Stimulated activated naive CD8-positive, alpha-beta T cell treated with anti-CD3 and anti-CD28 coated beads, Interleukin-15, Interleukin-2, amounts not matched to agents 100 ng/mL and 50 ng/mL, for 24 hours (primary cell): ENCODE results near the gene SMIM5.

Experiments used
- H3K27ac Mint-ChIP-seq: one replicate; pipeline ENCODE4 v1.8.0; 2021; ENCODE audit warnings: mild to moderate bottlenecking, mixed read lengths
- H3K27me3 Mint-ChIP-seq: one replicate; pipeline ENCODE4 v1.8.0; 2021; ENCODE audit warnings: mixed read lengths
- H3K36me3 Mint-ChIP-seq: one replicate; pipeline ENCODE4 v1.8.0; 2021; ENCODE audit warnings: low read depth, mixed read lengths
- H3K4me1 Mint-ChIP-seq: one replicate; pipeline ENCODE4 v1.8.0; 2021; ENCODE audit warnings: low read depth, mixed read lengths
- H3K4me3 Mint-ChIP-seq: one replicate; pipeline ENCODE4 v1.8.0; 2021; ENCODE audit warnings: mild to moderate bottlenecking, mixed read lengths
- H3K9me3 Mint-ChIP-seq: one replicate; pipeline ENCODE4 v1.8.0; 2021; ENCODE audit warnings: mixed read lengths

The SMIM5 gene

GRCh38 chr17:75638893-75639292 is 5.7 kb downstream of the SMIM5 start:
- H3K4me1 Mint-ChIP-seq: peaks cover 2% of the 10 kb centered on the region
- no peak overlapping the region for H3K27ac Mint-ChIP-seq
- H3K9me3 Mint-ChIP-seq: no peaks in the 10 kb centered on the region
- H3K36me3 Mint-ChIP-seq: no peaks in the 10 kb centered on the region
- no peak overlapping the region for H3K4me3 Mint-ChIP-seq
- no peaks in the 10 kb centered on the region for H3K27me3 Mint-ChIP-seq

- H3K27ac Mint-ChIP-seq: no peak overlapping the region
- H3K9me3 Mint-ChIP-seq: no peaks in the 10 kb centered on the region
- H3K4me1 Mint-ChIP-seq: no peaks in the 10 kb centered on the region
- no peak overlapping the region for H3K4me3 Mint-ChIP-seq
- no peaks in the 10 kb centered on the region for H3K27me3 Mint-ChIP-seq
- no peaks in the 10 kb centered on the region for H3K36me3 Mint-ChIP-seq
Observed at GRCh38 chr17:75639327-75639726, 6.1 kb downstream of the SMIM5 start.

GRCh38 chr17:75639771-75640555 is 6.7 kb downstream of the SMIM5 start:
- Mint-ChIP-seq H3K9me3 (no peaks in the 10 kb centered on the region), H3K27ac (no peak overlapping the region), H3K36me3 (no peaks in the 10 kb centered on the region), H3K27me3 (no peaks in the 10 kb centered on the region), H3K4me3 (no peak overlapping the region), H3K4me1 (no peaks in the 10 kb centered on the region)

DNA sequence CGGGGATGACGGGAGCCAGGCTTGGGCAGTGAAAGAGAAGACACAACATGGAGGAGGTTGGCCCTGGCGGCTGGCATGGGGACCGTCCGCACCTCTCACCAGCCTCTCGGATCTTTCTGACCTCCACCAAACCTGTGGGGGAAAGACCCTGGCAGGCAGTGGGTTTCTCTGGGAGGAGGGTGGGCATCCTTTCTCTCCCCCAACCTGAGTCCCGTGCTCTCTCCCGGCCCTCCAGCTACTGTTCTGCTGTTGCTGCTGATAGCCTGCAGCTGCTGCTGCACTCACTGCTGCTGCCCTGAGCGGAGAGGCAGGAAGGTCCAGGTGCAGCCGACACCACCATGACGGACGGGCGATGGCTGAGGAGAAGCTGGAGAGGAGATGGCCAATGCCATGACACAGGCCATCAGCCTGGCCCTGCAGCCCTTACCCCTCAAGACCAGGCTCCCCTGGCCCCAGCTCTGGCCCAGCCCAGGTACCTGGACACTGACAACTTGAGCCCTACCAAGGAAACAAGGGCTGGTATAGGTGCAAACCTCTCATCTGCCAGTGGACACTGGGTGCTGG is 7.4 kb downstream of the SMIM5 start:
- H3K27ac Mint-ChIP-seq: no peak overlapping the region

DNA sequence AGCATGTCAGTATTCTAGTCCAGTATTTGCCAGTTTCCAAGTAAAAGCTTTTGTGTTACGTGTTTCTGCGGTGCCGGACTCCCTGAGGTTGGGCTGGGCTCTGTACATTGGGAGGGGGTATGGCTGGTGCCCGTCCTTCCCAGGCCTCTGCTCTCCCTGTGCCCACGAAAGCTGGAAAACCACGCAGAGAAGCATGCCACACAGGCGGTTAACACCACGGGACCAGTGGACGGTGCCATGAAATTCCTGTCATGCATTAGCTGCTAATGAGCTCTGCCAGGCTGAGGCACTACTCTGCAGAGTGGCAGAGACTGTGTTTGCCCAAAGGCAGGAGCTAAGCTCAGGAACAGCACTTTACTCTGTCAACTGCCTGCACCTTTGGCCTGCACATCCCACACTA is 8.1 kb downstream of the SMIM5 start:
- Mint-ChIP-seq H3K9me3 (no peaks in the 10 kb centered on the region), H3K36me3 (no peaks in the 10 kb centered on the region), H3K27ac (no peak overlapping the region), H3K4me3 (no peak overlapping the region), H3K4me1 (peaks cover 3% of the 10 kb centered on the region), H3K27me3 (no peaks in the 10 kb centered on the region)

More for the DNA sequence above, 7.4 kb downstream of the SMIM5 start:
- Mint-ChIP-seq H3K36me3 (no peaks in the 10 kb centered on the region), H3K4me3 (no peak overlapping the region), H3K27me3 (no peaks in the 10 kb centered on the region), H3K4me1 (no peaks in the 10 kb centered on the region), H3K9me3 (no peaks in the 10 kb centered on the region)

- Mint-ChIP-seq H3K27ac (no peak overlapping the region), H3K4me1 (peaks cover 4% of the 10 kb centered on the region)
Observed at GRCh38 chr17:75642182-75642783, 9.0 kb downstream of the SMIM5 start.

DNA sequence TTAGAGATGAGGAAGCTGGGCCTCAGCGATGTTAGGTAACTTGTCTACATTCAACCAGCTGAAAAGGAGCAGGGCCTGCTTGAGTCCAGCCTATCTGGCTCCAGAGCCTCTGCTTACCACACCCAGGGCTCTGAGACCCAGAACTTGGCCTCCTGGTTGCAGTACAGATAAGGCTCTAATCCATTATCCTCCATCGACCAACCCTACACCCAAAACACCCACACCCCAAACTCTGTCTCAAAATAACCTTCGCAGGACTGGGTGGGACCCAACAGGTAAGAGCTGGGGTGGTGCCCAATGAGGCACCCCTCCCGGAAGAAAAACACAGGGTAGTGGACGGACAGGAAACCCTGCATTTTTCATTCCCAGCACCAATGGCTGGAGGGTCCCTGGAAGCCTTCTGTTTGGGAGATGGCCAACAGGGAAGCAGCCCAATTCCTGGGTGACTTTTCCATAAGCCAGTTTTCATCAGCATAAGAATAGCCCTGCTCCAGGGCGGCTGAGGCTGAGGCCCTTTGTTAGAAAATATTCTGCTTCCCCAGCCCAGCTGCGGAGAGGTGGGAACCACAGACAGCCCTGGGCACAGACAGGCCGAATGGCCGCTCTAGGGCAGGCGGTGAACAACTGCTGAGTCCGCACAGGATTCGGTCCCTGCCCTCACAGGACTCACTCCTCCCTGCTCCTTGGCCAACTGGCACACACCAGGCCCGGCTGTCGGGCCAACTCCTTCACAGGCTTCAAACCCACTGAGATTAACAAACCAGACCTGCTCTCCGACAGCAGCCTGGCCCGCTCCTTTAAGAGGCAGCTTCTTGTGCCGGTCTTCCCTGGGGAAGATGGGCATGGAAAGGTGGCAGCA is 9.8 kb downstream of the SMIM5 start:
- Mint-ChIP-seq H3K4me3 (no peak overlapping the region), H3K9me3 (no peaks in the 10 kb centered on the region), H3K27ac (no peak overlapping the region), H3K36me3 (peaks cover 7% of the 10 kb centered on the region), H3K27me3 (no peaks in the 10 kb centered on the region), H3K4me1 (peaks cover 4% of the 10 kb centered on the region)

More at GRCh38 chr17:75642182-75642783, 9.0 kb downstream of the SMIM5 start:
- Mint-ChIP-seq H3K9me3 (no peaks in the 10 kb centered on the region), H3K36me3 (no peaks in the 10 kb centered on the region), H3K27me3 (no peaks in the 10 kb centered on the region), H3K4me3 (no peak overlapping the region)

DNA sequence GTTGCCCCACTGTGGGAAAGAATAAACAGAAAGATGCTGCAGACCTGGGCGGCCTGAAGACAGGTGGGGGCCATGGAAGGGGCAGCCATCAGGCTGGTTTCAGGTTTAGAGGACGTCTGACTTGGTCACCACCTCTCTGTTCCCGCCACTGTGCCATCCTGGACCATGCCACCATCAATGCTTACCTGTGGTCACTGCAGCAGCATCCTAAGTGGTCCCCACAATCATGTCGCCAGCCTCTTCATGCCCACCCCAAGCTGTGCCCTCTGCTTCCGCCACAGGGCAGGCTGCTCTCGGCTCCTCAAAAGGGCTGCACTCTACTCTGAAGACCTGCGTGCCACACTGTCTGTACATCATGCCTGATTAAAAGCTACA is 10.4 kb downstream of the SMIM5 start:
- Mint-ChIP-seq H3K36me3 (peaks cover 7% of the 10 kb centered on the region), H3K9me3 (no peaks in the 10 kb centered on the region), H3K27me3 (no peaks in the 10 kb centered on the region), H3K27ac (no peak overlapping the region), H3K4me1 (peaks cover 4% of the 10 kb centered on the region), H3K4me3 (no peak overlapping the region)

GRCh38 chr17:75645501-75645888 is 12.3 kb downstream of the SMIM5 start:
- no peak overlapping the region for H3K4me3 Mint-ChIP-seq
- H3K27ac Mint-ChIP-seq: no peak overlapping the region
- H3K36me3 Mint-ChIP-seq: peaks cover 18% of the 10 kb centered on the region
- peaks cover 4% of the 10 kb centered on the region for H3K4me1 Mint-ChIP-seq
- H3K27me3 Mint-ChIP-seq: no peaks in the 10 kb centered on the region
- H3K9me3 Mint-ChIP-seq: no peaks in the 10 kb centered on the region

GRCh38 chr17:75645889-75646637 is 12.8 kb downstream of the SMIM5 start:
- Mint-ChIP-seq H3K4me3 (no peak overlapping the region), H3K27ac (no peak overlapping the region), H3K9me3 (no peaks in the 10 kb centered on the region), H3K27me3 (no peaks in the 10 kb centered on the region), H3K4me1 (peaks cover 4% of the 10 kb centered on the region), H3K36me3 (peaks cover 23% of the 10 kb centered on the region)

DNA sequence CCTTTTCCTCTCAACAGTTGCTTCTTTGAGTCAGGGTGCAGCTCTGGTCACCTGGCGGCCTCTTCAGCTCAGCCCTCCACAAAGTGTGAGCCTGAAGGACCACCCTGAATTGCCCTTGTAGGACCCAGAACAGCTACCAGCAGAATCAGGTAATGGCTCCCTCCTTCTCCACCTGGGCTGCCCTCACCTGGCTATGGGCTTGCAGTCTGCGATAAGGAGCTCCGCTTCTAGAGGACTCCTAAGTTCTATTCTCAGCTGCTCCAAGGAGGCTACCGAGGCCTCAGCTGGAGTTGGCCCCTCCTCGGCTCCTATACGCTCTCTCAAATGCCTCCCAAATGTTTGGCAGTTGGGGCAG is 13.4 kb downstream of the SMIM5 start:
- no peaks in the 10 kb centered on the region for H3K27me3 Mint-ChIP-seq
- H3K4me1 Mint-ChIP-seq: peaks cover 4% of the 10 kb centered on the region
- no peak overlapping the region for H3K4me3 Mint-ChIP-seq
- H3K27ac Mint-ChIP-seq: no peak overlapping the region
- peaks cover 28% of the 10 kb centered on the region for H3K36me3 Mint-ChIP-seq
- H3K9me3 Mint-ChIP-seq: no peaks in the 10 kb centered on the region

DNA sequence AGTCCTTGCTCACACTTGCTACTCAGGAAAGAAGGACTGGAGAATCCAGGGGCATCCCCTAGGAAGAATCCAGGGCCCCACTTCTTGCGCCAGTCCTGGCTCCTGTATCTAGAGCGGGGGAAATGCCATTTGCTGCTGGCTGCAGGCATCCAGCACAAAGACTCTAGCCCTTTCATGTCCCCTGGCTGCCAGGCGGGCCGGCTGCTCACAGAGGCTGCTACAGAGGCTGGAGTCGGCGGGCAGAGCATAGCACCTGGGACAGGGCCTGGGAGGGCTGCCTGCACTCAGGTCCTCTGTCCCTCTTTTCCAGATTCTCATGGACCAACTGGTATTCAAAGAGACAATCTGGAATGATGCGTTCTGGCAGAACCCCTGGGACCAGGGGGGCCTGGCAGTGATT is 13.8 kb downstream of the SMIM5 start:
- Mint-ChIP-seq H3K4me1 (peaks cover 4% of the 10 kb centered on the region), H3K27ac (no peak overlapping the region), H3K36me3 (peaks cover 28% of the 10 kb centered on the region), H3K9me3 (no peaks in the 10 kb centered on the region), H3K4me3 (no peak overlapping the region), H3K27me3 (no peaks in the 10 kb centered on the region)

GRCh38 chr17:75647921-75648320 is 14.7 kb downstream of the SMIM5 start:
- H3K27ac Mint-ChIP-seq: no peak overlapping the region
- no peaks in the 10 kb centered on the region for H3K27me3 Mint-ChIP-seq
- H3K4me3 Mint-ChIP-seq: no peak overlapping the region
- H3K4me1 Mint-ChIP-seq: peaks cover 6% of the 10 kb centered on the region
- no peaks in the 10 kb centered on the region for H3K9me3 Mint-ChIP-seq
- peaks cover 31% of the 10 kb centered on the region for H3K36me3 Mint-ChIP-seq

- peaks cover 9% of the 10 kb centered on the region for H3K4me1 Mint-ChIP-seq
- peaks cover 40% of the 10 kb centered on the region for H3K36me3 Mint-ChIP-seq
- no peak overlapping the region for H3K4me3 Mint-ChIP-seq
- no peaks in the 10 kb centered on the region for H3K27me3 Mint-ChIP-seq
- no peaks in the 10 kb centered on the region for H3K9me3 Mint-ChIP-seq
- H3K27ac Mint-ChIP-seq: no peak overlapping the region
Observed at GRCh38 chr17:75649687-75650086, 16.5 kb downstream of the SMIM5 start.
